Measurements from ENCODE around the gene POU4F1. TPM values are rescaled to one million over a fixed set of nuclear protein-coding genes. Genes with fewer than 3 reads are reported as not detected.
A peak's percentile ranks its signal among the peaks of the same experiment; 100 is the strongest.
"Not testable (repeated sequence)": the region's sequence is repeated elsewhere in the genome, so short reads cannot be mapped to it uniquely, and the experiment has no call there.

POU4F1 gene
- total and polyA plus RNA-seq, 2 of the 13 experiments (the other 11 are each of a cell fraction or from before 2014, with no cell fraction given) = 1.0 to 1.1 TPM

DNA sequence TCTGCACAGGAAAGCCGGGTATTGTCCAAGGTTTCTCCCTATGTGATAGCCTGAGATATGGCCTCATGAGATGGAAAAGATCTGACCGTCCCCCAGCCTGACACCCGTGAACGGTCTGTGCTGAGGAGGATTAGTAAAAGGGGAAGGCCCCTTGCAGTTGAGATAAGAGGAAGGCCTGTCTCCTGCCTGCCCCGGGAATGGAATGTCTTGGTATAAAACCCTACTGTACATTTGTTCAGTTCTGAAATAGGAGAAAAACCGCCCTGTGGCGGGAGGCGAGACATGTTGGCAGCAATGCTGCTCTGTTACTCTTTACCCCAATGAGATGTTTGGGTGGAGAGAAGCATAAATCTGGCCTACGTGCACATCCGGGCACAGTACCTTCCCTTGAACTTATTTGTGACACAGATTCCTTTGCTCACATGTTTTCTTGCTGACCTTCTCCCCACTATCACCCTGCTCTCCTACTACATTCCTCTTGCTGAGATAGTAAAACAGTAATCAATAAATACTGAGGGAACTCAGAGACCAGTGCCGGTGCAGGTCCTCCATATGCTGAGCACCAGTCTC is 43.8 kb upstream of the POU4F1 start (continued):
- TF ChIP-seq, protein P1, sequence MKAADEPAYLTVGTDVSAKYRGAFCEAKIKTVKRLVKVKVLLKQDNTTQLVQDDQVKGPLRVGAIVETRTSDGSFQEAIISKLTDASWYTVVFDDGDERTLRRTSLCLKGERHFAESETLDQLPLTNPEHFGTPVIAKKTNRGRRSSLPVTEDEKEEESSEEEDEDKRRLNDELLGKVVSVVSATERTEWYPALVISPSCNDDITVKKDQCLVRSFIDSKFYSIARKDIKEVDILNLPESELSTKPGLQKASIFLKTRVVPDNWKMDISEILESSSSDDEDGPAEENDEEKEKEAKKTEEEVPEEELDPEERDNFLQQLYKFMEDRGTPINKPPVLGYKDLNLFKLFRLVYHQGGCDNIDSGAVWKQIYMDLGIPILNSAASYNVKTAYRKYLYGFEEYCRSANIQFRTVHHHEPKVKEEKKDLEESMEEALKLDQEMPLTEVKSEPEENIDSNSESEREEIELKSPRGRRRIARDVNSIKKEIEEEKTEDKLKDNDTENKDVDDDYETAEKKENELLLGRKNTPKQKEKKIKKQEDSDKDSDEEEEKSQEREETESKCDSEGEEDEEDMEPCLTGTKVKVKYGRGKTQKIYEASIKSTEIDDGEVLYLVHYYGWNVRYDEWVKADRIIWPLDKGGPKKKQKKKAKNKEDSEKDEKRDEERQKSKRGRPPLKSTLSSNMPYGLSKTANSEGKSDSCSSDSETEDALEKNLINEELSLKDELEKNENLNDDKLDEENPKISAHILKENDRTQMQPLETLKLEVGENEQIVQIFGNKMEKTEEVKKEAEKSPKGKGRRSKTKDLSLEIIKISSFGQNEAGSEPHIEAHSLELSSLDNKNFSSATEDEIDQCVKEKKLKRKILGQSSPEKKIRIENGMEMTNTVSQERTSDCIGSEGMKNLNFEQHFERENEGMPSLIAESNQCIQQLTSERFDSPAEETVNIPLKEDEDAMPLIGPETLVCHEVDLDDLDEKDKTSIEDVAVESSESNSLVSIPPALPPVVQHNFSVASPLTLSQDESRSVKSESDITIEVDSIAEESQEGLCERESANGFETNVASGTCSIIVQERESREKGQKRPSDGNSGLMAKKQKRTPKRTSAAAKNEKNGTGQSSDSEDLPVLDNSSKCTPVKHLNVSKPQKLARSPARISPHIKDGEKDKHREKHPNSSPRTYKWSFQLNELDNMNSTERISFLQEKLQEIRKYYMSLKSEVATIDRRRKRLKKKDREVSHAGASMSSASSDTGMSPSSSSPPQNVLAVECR (CRISPR knock-in tag; IDR thresholded peaks at IDR 0.05; ENCODE audit: borderline replicate concordance) = peak; percentile 37; the same call in 1 of the 2 replicates
- TF ChIP-seq HDAC2 (CRISPR knock-in tag; IDR thresholded peaks at IDR 0.05) (0 out of 2 replicates have a peak, but pooled peaks have one; percentile 26), LCORL (CRISPR knock-in tag; IDR thresholded peaks at IDR 0.05) (peak; percentile 37; the same call in 1 of the 2 replicates), PHF21A (CRISPR knock-in tag; IDR thresholded peaks at IDR 0.05) (peak; percentile 42; the same call in 1 of the 2 replicates), GFI1 (CRISPR knock-in tag; IDR thresholded peaks at IDR 0.05; ENCODE audit: borderline replicate concordance) (peak; percentile 53; the same call in 1 of the 2 replicates), ETV5 (CRISPR knock-in tag; IDR thresholded peaks at IDR 0.05; ENCODE audit: borderline replicate concordance) (peak; percentile 75; the same call in 1 of the 2 replicates), TCF12 (CRISPR knock-in tag; IDR thresholded peaks at IDR 0.05) (peak; percentile 56; the same call in 1 of the 2 replicates), ZMYM4 (CRISPR knock-in tag; IDR thresholded peaks at IDR 0.05) (peak; percentile 41; the same call in 1 of the 2 replicates), RXRA (CRISPR knock-in tag; IDR thresholded peaks at IDR 0.05) (peak; percentile 31; the same call in 1 of the 2 replicates), GATAD2A (CRISPR knock-in tag; IDR thresholded peaks at IDR 0.05) (0 out of 2 replicates have a peak, but pooled peaks have one; percentile 30), ERF (CRISPR knock-in tag; IDR thresholded peaks at IDR 0.05) (0 out of 2 replicates have a peak, but pooled peaks have one; percentile 56), RARA (CRISPR knock-in tag; IDR thresholded peaks at IDR 0.05) (peak; percentile 71), SALL1 (CRISPR knock-in tag; IDR thresholded peaks at IDR 0.05) (peak; percentile 67), DMAP1 (CRISPR knock-in tag; IDR thresholded peaks at IDR 0.05) (0 out of 2 replicates have a peak, but pooled peaks have one; percentile 26)
- not testable (repeated sequence) for TF ChIP-seq LCORL, TCF12 (IDR thresholded peaks at IDR 0.05)
- TF ChIP-seq, protein P2, sequence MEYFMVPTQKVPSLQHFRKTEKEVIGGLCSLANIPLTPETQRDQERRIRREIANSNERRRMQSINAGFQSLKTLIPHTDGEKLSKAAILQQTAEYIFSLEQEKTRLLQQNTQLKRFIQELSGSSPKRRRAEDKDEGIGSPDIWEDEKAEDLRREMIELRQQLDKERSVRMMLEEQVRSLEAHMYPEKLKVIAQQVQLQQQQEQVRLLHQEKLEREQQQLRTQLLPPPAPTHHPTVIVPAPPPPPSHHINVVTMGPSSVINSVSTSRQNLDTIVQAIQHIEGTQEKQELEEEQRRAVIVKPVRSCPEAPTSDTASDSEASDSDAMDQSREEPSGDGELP (IDR thresholded peaks at IDR 0.05; ENCODE audit: borderline replicate concordance, low read depth) = 0 out of 2 replicates have a peak, but pooled peaks have one; percentile 12
- TF ChIP-seq, protein P3, sequence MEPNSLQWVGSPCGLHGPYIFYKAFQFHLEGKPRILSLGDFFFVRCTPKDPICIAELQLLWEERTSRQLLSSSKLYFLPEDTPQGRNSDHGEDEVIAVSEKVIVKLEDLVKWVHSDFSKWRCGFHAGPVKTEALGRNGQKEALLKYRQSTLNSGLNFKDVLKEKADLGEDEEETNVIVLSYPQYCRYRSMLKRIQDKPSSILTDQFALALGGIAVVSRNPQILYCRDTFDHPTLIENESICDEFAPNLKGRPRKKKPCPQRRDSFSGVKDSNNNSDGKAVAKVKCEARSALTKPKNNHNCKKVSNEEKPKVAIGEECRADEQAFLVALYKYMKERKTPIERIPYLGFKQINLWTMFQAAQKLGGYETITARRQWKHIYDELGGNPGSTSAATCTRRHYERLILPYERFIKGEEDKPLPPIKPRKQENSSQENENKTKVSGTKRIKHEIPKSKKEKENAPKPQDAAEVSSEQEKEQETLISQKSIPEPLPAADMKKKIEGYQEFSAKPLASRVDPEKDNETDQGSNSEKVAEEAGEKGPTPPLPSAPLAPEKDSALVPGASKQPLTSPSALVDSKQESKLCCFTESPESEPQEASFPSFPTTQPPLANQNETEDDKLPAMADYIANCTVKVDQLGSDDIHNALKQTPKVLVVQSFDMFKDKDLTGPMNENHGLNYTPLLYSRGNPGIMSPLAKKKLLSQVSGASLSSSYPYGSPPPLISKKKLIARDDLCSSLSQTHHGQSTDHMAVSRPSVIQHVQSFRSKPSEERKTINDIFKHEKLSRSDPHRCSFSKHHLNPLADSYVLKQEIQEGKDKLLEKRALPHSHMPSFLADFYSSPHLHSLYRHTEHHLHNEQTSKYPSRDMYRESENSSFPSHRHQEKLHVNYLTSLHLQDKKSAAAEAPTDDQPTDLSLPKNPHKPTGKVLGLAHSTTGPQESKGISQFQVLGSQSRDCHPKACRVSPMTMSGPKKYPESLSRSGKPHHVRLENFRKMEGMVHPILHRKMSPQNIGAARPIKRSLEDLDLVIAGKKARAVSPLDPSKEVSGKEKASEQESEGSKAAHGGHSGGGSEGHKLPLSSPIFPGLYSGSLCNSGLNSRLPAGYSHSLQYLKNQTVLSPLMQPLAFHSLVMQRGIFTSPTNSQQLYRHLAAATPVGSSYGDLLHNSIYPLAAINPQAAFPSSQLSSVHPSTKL (CRISPR knock-in tag; IDR thresholded peaks at IDR 0.05) = peak; percentile 62
- TF ChIP-seq, protein P4, sequence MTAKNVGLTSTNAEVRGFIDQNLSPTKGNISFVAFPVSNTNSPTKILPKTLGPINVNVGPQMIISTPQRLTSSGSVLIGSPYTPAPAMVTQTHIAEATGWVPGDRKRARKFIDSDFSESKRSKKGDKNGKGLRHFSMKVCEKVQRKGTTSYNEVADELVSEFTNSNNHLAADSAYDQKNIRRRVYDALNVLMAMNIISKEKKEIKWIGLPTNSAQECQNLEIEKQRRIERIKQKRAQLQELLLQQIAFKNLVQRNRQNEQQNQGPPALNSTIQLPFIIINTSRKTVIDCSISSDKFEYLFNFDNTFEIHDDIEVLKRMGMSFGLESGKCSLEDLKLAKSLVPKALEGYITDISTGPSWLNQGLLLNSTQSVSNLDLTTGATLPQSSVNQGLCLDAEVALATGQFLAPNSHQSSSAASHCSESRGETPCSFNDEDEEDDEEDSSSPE (CRISPR knock-in tag; IDR thresholded peaks at IDR 0.05) = 0 out of 2 replicates have a peak, but pooled peaks have one; percentile 11
- TF ChIP-seq, protein P5, sequence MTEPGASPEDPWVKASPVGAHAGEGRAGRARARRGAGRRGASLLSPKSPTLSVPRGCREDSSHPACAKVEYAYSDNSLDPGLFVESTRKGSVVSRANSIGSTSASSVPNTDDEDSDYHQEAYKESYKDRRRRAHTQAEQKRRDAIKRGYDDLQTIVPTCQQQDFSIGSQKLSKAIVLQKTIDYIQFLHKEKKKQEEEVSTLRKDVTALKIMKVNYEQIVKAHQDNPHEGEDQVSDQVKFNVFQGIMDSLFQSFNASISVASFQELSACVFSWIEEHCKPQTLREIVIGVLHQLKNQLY (CRISPR knock-in tag; IDR thresholded peaks at IDR 0.05) = 0 out of 2 replicates have a peak, but pooled peaks have one; percentile 23
